Activated T-helper 1 cell treated with anti-CD3 and anti-CD28 coated beads, Interleukin-2, amount 50 U/mL, for 16 hours (primary cell): ENCODE data around the gene LGR4.

Experiments
- DNase-seq, 2 donors: peaks; one replicate each; pipeline ENCODE4 v3.0.0-alpha.2; 2020; ENCODE audit warnings: low read depth in 1 of 2, low spot score in 1 of 2

Gene LGR4

GRCh38 chr11:27405134-27405533 lies 67.5 kb downstream of the LGR4 start:
- no peak for DNase-seq

GRCh38 chr11:27404427-27404826 lies 68.2 kb downstream of the LGR4 start:
- no peak for DNase-seq

- no peak for DNase-seq
Observed at GRCh38 chr11:27403195-27403594, 69.4 kb downstream of the LGR4 start.

GRCh38 chr11:27402450-27402849 lies 70.1 kb downstream of the LGR4 start:
- DNase-seq = no peak

GRCh38 chr11:27401833-27402316 lies 70.7 kb downstream of the LGR4 start:
- no peak for DNase-seq

GRCh38 chr11:27401280-27401832 lies 71.2 kb downstream of the LGR4 start:
- no peak for DNase-seq

- DNase-seq = no peak
Observed at GRCh38 chr11:27398400-27398770, 74.2 kb downstream of the LGR4 start.

GRCh38 chr11:27397624-27398399 lies 74.8 kb downstream of the LGR4 start:
- no peak for DNase-seq

GRCh38 chr11:27396259-27396839 lies 76.2 kb downstream of the LGR4 start:
- DNase-seq = no peak

GRCh38 chr11:27395556-27396258 lies 76.9 kb downstream of the LGR4 start:
- DNase-seq = no peak

GRCh38 chr11:27394781-27395228 lies 77.8 kb downstream of the LGR4 start:
- DNase-seq = no peak

GRCh38 chr11:27392278-27393114 lies 80.1 kb downstream of the LGR4 start:
- no peak for DNase-seq

GRCh38 chr11:27391331-27392015 lies 81.1 kb downstream of the LGR4 start:
- no peak for DNase-seq

- no peak for DNase-seq
Observed at GRCh38 chr11:27390318-27391295, 82.0 kb downstream of the LGR4 start.

- DNase-seq = no peak
Observed at GRCh38 chr11:27388869-27389268, 83.7 kb downstream of the LGR4 start.

- no peak for DNase-seq
Observed at GRCh38 chr11:27388001-27388400, 84.6 kb downstream of the LGR4 start.

GRCh38 chr11:27387362-27387761 lies 85.2 kb downstream of the LGR4 start:
- DNase-seq = no peak

- DNase-seq = no peak
Observed at GRCh38 chr11:27386181-27386845, 86.3 kb downstream of the LGR4 start.

GRCh38 chr11:27385245-27385644 lies 87.3 kb downstream of the LGR4 start:
- no peak for DNase-seq
